Osteoblast (primary cell): Measurements from ENCODE around the gene SLC38A1. TPM values are rescaled to one million over a fixed set of nuclear protein-coding genes. Genes with fewer than 3 reads are reported as not detected.

Source experiments
- DNase-seq: peaks from one replicate; pipeline ENCODE4 v3.0.0; 2011; ENCODE audit warnings: low spot score, mixed read lengths; ENCODE audit not compliant: insufficient read length; ENCODE audit errors: missing footprints
- H2AFZ ChIP-seq: 2 replicates; pipeline ENCODE4 v1.6.0; 2011; ENCODE audit warnings: mild to moderate bottlenecking, low read length
- H3K27ac ChIP-seq: 2 replicates; pipeline ENCODE4 v1.5.1; 2011; ENCODE audit warnings: mild to moderate bottlenecking, low read depth, low read length, moderate library complexity
- H3K27me3 ChIP-seq: 2 replicates; pipeline ENCODE4 v1.6.0; 2012; ENCODE audit warnings: mild to moderate bottlenecking, control low read depth, inconsistent platforms, low read length, moderate library complexity; ENCODE audit not compliant: insufficient read depth
- H3K36me3 ChIP-seq: 2 replicates; pipeline ENCODE4 v1.5.1; 2011; ENCODE audit warnings: mild to moderate bottlenecking, low read length, control low read depth, moderate library complexity; ENCODE audit not compliant: insufficient read depth
- H3K4me1 ChIP-seq: 2 replicates; pipeline ENCODE4 v1.5.1; 2011; ENCODE audit warnings: mild to moderate bottlenecking, low read length, control low read depth, moderate library complexity; ENCODE audit not compliant: insufficient read depth
- H3K4me2 ChIP-seq: 2 replicates; pipeline ENCODE4 v1.6.0; 2011; ENCODE audit warnings: mild to moderate bottlenecking, low read length; ENCODE audit not compliant: insufficient read depth
- H3K4me3 ChIP-seq: fragments of 200-600 bp; sonication (generic); 3 replicates; pipeline ENCODE4 v1.5.1; 2012; ENCODE audit warnings: mild to moderate bottlenecking, low read length, inconsistent platforms; ENCODE audit not compliant: insufficient read depth
- H3K79me2 ChIP-seq: 2 replicates; pipeline ENCODE4 v1.6.0; 2012; ENCODE audit warnings: mild to moderate bottlenecking, low read length, control low read depth, inconsistent platforms; ENCODE audit not compliant: insufficient read depth
- H3K9me3 ChIP-seq: 2 replicates; pipeline ENCODE4 v1.5.1; 2011; ENCODE audit warnings: low read depth, low read length, control low read depth
- H4K20me1 ChIP-seq: 2 replicates; pipeline ENCODE4 v1.6.0; 2012; ENCODE audit warnings: mild to moderate bottlenecking, low read length, control low read depth; ENCODE audit not compliant: insufficient read depth
- CTCF ChIP-seq: IDR thresholded peaks from 2 replicates; pipeline ENCODE4 v1.5.1; 2011; ENCODE audit warnings: mild to moderate bottlenecking, low read depth, low read length, moderate library complexity; ENCODE audit errors: extremely low read depth
- total RNA-seq: library from RNA; depleted of rRNA; stranded (reverse); fragments of >200 nt; gene quantifications from 2 replicates; pipeline ENCODE4 v1.2.3, GENCODE V29; 2012

SLC38A1 gene
- total RNA-seq, 1 donor = 29.7 TPM

GRCh38 chr12:46181465-46181864, 87.4 kb downstream of the SLC38A1 start:
- no peaks in the 10 kb centered on the region for H4K20me1 ChIP-seq
- H3K4me1 ChIP-seq = no peaks in the 10 kb centered on the region
- H3K27ac ChIP-seq = no peak overlapping the region
- no peaks in the 10 kb centered on the region for H3K9me3 ChIP-seq
- no peak for DNase-seq
- H2AFZ ChIP-seq = no peak overlapping the region
- H3K27me3 ChIP-seq = peaks cover 17% of the 10 kb centered on the region
- H3K4me3 ChIP-seq = no peak overlapping the region
- TF ChIP-seq CTCF = no peak
- no peaks in the 10 kb centered on the region for H3K79me2 ChIP-seq
- H3K36me3 ChIP-seq = no peaks in the 10 kb centered on the region
- no peak overlapping the region for H3K4me2 ChIP-seq

- Histone ChIP-seq H3K9me3 (no peaks in the 10 kb centered on the region), H3K36me3 (no peaks in the 10 kb centered on the region)
- DNase-seq = no peak
Observed at GRCh38 chr12:46179693-46180452, 89.0 kb downstream of the SLC38A1 start.

GRCh38 chr12:46177837-46178608, 90.8 kb downstream of the SLC38A1 start:
- no peak overlapping the region for H3K4me3 ChIP-seq
- no peaks in the 10 kb centered on the region for H3K79me2 ChIP-seq
- no peak for TF ChIP-seq CTCF
- peaks cover 4% of the 10 kb centered on the region for H3K27me3 ChIP-seq
- DNase-seq = no peak
- no peaks in the 10 kb centered on the region for H3K36me3 ChIP-seq
- H2AFZ ChIP-seq = no peak overlapping the region
- no peaks in the 10 kb centered on the region for H3K4me1 ChIP-seq
- H3K27ac ChIP-seq = no peak overlapping the region
- no peaks in the 10 kb centered on the region for H3K9me3 ChIP-seq
- H4K20me1 ChIP-seq = no peaks in the 10 kb centered on the region
- no peak overlapping the region for H3K4me2 ChIP-seq

More at GRCh38 chr12:46179693-46180452, 89.0 kb downstream of the SLC38A1 start:
- H2AFZ ChIP-seq = no peak overlapping the region
- no peak overlapping the region for H3K4me2 ChIP-seq
- H3K27ac ChIP-seq = no peak overlapping the region
- H3K4me3 ChIP-seq = no peak overlapping the region
- no peaks in the 10 kb centered on the region for H3K79me2 ChIP-seq
- H4K20me1 ChIP-seq = no peaks in the 10 kb centered on the region
- peaks cover 12% of the 10 kb centered on the region for H3K27me3 ChIP-seq
- TF ChIP-seq CTCF = no peak
- no peaks in the 10 kb centered on the region for H3K4me1 ChIP-seq

- H3K36me3 ChIP-seq = no peaks in the 10 kb centered on the region
- TF ChIP-seq CTCF = no peak
- no peak overlapping the region for H3K4me2 ChIP-seq
- no peak overlapping the region for H3K27ac ChIP-seq
- H3K9me3 ChIP-seq = no peaks in the 10 kb centered on the region
- H3K27me3 ChIP-seq = peaks cover 7% of the 10 kb centered on the region
- no peak for DNase-seq
- no peaks in the 10 kb centered on the region for H3K79me2 ChIP-seq
- H2AFZ ChIP-seq = no peak overlapping the region
- H4K20me1 ChIP-seq = no peaks in the 10 kb centered on the region
- H3K4me1 ChIP-seq = no peaks in the 10 kb centered on the region
- H3K4me3 ChIP-seq = no peak overlapping the region
Observed at GRCh38 chr12:46177025-46177424, 91.8 kb downstream of the SLC38A1 start.
